Measurements from ENCODE around the gene FN3KRP.

The FN3KRP gene

GRCh38 chr17:82709024-82709675 is 7.4 kb upstream of the FN3KRP start:
- no peak for DNase-seq (ENCODE audit: low spot score)

- no peak for DNase-seq (ENCODE audit: low spot score)
Observed at GRCh38 chr17:82709676-82710498, 6.6 kb upstream of the FN3KRP start.

DNA sequence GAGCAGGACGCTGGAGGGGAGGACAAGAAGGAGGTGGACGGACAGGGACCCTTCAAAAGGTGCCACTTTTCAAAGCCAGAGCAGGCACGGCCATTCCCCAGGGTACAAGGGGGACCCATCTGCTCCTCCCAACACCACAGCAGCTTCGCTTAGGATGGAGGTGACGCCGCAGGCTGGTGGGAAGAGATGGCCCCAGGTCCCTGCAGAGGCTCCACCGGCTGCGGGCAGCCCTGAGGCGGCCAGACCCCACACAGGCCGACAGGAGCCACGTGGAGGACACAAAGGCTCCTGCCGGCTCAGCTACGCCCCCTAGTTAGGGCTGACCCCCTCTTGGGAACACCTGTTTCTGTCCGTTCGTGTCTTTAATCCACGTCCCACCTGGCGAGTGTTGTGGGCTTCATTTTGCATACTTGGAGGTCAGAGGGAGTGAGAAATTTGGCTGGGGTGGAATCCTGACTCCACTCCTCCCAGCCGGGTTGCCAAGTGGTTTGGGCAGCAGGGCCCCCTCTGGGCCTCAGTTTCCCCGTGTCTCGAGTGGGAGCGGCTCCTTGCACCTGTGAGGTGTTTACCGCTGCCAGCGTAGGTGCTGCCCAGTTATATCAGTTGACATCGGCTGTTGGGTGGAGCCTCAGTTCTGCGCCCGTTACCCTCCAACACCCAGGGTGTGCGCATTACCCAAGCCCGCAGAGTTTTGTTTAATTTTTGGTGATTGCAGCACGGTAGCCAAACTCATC is 5.8 kb upstream of the FN3KRP start:
- no peak for DNase-seq (ENCODE audit: low spot score)

DNA sequence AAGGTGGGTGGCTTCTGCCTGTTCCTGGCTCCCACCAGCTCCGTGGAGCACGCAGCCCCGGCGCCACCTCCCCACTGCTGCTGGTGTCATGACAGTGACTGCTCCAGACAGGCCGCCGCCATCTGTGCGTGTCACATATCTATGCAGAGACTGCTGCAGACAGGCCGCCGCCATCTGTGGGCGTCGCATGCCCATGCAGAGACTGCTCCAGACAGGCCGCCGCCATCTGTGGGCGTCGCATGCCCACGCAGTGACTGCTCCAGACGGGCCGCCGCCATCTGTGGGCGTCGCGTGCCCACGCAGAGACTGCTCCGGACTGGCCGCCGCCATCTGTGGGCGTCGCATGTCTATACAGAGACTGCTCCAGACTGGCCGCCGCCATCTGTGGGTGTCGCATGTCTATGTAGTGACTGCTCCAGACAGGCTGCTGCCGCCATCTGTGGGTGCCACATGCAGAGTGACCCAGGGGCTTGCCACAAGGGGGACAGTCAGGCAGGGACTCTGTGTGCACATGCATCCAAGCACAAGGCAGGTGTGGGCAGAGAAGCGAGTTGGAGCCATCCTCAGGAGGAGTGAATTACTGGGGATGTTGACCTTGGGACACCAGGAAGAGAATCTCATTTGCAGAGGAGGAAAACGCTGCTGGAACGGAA is 3.3 kb upstream of the FN3KRP start:
- DNase-seq (ENCODE audit: low spot score): no peak

GRCh38 chr17:82718986-82719685 is 2.6 kb downstream of the FN3KRP start:
- no peak for DNase-seq (ENCODE audit: low spot score)

DNA sequence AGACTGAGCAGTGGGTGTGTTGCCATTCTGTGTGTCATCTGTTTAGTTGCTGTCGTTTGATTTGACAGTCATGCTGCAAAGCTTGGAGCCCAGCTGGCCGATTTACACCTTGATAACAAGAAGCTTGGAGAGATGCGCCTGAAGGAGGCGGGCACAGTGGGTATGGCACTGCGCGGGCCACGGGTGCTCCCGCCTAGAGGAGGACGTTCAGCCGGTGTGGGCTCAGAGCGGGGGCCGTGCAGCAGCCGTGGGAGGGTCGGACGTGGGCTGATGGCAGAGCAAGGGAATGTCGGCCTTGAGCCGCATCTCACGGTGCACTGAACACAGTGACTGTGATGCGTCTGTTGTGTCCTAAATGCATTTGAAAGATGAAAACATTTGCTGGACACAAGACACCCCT is 3.7 kb downstream of the FN3KRP start:
- DNase-seq (ENCODE audit: low spot score): no peak

- no peak for DNase-seq (ENCODE audit: low spot score)
Observed at GRCh38 chr17:82722341-82723013, 6.0 kb downstream of the FN3KRP start.

GRCh38 chr17:82723169-82723807 is 6.8 kb downstream of the FN3KRP start:
- DNase-seq (ENCODE audit: low spot score): no peak

GRCh38 chr17:82726427-82726826 is 9.9 kb downstream of the FN3KRP start:
- no peak for DNase-seq (ENCODE audit: low spot score)

- no peak for DNase-seq (ENCODE audit: low spot score)
Observed at GRCh38 chr17:82729479-82730260, 13.2 kb downstream of the FN3KRP start.

DNA sequence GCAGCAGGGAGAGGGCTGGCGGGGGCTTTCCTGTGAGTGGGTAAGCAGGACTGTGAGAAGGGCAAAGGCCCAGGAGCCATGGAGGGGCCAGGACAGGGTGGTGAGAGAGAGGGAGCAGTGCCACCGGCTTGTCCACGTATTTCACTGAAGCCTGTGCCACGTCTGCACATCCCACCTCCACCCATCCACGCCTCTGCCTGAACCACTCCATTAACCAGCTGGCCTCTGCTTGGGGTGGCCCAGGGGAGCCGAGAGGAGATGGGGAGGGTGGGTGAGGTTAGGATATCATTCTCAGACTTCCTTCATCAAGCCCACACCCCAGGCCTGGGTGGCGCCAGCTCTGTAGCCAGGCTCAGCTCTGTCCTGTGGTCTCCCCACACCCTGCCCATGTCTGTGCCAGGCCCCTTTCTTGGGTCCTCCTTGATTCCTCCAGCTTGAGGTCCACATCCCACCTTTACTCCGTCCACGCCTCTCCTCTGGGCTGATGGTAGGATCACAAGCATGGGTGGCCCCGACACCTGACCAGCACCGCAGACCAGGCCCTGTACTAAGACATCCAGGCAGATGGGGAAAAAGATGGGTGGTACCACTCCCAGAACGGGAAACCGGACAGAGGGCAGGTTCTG is 15.7 kb downstream of the FN3KRP start:
- DNase-seq (ENCODE audit: low spot score): no peak

- peak; percentile 69 for DNase-seq (ENCODE audit: low spot score)
Observed at GRCh38 chr17:82734987-82735866, 18.7 kb downstream of the FN3KRP start, which contains the start of gene FN3K. Gene FN3K, plus strand, starts transcription at chr17:82735615. Its CDS starts 22 bp downstream, at chr17:82735637.

DNA sequence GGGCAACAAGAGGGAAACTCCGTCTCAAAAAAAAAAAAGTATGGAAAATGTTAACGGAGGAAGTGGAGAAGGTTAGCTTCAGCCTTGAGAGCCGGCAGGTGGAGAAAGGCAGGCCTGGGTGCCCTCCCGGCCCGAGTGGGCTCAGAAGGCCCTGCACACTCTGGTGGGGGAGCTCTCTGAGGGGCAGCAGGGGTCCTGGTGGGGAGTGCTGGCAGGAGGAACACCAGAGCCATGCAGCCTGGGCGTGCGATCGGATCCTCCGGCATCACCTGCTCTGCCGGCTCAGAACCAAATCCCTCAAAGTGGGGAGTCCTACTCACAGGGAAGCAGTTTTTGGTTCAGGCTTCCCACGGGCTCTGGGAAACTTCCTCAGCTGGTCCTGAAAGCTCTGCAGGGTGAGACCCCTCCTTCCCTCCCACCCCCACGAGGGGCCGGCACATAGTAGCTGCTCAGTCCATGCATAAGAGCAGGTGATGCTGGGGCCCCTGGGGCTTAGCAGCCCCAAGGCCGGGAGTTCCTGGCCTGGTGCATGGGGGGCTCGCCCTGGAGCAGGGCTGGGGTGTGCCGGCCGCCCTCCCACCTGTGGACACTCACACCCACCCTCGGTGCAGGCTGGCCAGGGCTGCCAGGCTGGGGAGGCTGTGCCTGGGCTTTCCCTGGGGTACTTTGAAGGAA is 20.1 kb downstream of the FN3KRP start:
- DNase-seq (ENCODE audit: low spot score): no peak

DNA sequence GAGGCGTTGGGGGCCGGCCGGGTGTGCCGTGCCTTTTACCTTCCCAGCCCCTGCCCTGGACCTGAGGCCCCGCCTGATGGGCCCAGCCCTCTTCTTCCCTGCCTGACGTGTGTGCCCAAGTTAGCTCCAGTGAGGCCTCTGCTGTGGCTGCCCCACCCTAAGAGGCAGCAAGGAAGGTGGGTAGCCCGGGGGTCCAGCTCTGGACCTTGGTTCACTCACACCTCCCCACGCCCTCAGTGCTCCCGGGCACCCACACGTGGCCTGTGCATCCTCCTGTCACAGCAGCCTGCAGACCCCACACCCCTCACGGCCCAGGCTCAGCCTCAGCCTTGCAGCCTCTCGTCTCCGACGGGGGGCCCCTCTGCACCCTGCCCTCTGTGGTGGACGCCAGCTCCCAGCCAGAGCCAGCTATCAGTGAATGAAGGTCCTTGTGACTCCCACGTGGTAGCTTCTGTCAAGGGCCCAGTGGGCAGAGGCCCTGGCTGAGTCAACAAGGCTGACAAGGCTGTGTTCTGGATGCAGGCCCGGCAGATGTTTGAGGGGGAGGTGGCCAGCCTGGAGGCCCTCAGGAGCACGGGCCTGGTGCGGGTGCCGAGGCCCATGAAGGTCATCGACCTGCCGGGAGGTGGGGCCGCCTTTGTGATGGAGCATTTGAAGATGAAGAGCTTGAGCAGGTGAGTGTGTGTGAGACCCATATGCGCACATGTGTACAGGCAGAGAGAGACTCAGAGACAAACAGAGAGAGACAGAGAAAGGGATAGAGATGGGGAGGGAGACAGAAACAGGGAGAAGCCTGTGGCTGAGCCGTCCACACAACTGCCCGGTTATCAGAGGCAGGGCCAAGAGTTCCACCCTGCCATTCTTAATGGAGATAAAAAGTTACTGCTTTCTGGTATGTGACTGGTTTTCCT is 21.7 kb downstream of the FN3KRP start:
- DNase-seq (ENCODE audit: low spot score): no peak

GRCh38 chr17:82740906-82741759 is 24.6 kb downstream of the FN3KRP start:
- no peak for DNase-seq (ENCODE audit: low spot score)

All from LoVo (cell line).